KMS-11 (cell line): ENCODE measurements around the gene ATF1.

ENCODE experiments used
- H2AFZ ChIP-seq: fragments of 200-600 bp; sonication (generic); 2 replicates; pipeline ENCODE4 v1.6.1; 2016; ENCODE audit warnings: antibody characterized with exemption, mixed run types, low read depth
- H3K27ac ChIP-seq: fragments of 200-600 bp; sonication (generic); 2 replicates; pipeline ENCODE4 v1.6.1; 2016; ENCODE audit warnings: mild to moderate bottlenecking, mixed run types
- H3K27me3 ChIP-seq: fragments of 200-600 bp; sonication (generic); 2 replicates; pipeline ENCODE4 v1.6.1; 2017; ENCODE audit warnings: mild to moderate bottlenecking, low read depth, mixed run types, moderate library complexity; ENCODE audit not compliant: insufficient read depth
- H3K36me3 ChIP-seq: fragments of 200-600 bp; sonication (generic); 2 replicates; pipeline ENCODE4 v1.6.1; 2017; ENCODE audit warnings: mild to moderate bottlenecking, mixed run types; ENCODE audit not compliant: insufficient read depth
- H3K4me1 ChIP-seq: fragments of 200-600 bp; sonication (generic); 2 replicates; pipeline ENCODE4 v1.6.1; 2016; ENCODE audit warnings: mild to moderate bottlenecking, low read depth, mixed run types; ENCODE audit not compliant: poor library complexity, severe bottlenecking
- H3K4me2 ChIP-seq: fragments of 200-600 bp; sonication (generic); 2 replicates; pipeline ENCODE4 v1.7.0; 2016; ENCODE audit warnings: mild to moderate bottlenecking, mixed run types
- H3K4me3 ChIP-seq: fragments of 200-600 bp; sonication (generic); IDR thresholded peaks from 2 replicates; pipeline ENCODE4 v1.6.1; 2017; ENCODE audit warnings: low read depth, low read length, mixed read lengths; ENCODE audit not compliant: insufficient read depth
- H3K79me2 ChIP-seq: fragments of 200-600 bp; sonication (generic); 2 replicates; pipeline ENCODE4 v1.6.1; 2016; ENCODE audit warnings: low read depth, mixed run types; ENCODE audit not compliant: insufficient read depth
- H3K9ac ChIP-seq: fragments of 200-600 bp; sonication (generic); 2 replicates; pipeline ENCODE4 v1.6.1; 2016; ENCODE audit warnings: mild to moderate bottlenecking, mixed run types
- H4K20me1 ChIP-seq: fragments of 200-600 bp; sonication (generic); 2 replicates; pipeline ENCODE4 v1.6.1; 2016; ENCODE audit warnings: mild to moderate bottlenecking, mixed run types; ENCODE audit not compliant: insufficient read depth
- TF ChIP-seq, protein P1 (sequence below): fragments of 200-600 bp; sonication (generic); conservative IDR thresholded peaks from 2 replicates; pipeline ENCODE4 v1.6.1; 2017; ENCODE audit warnings: low read depth, mild to moderate bottlenecking, antibody characterized with exemption, low read length, moderate library complexity, mixed read lengths

Gene ATF1

DNA sequence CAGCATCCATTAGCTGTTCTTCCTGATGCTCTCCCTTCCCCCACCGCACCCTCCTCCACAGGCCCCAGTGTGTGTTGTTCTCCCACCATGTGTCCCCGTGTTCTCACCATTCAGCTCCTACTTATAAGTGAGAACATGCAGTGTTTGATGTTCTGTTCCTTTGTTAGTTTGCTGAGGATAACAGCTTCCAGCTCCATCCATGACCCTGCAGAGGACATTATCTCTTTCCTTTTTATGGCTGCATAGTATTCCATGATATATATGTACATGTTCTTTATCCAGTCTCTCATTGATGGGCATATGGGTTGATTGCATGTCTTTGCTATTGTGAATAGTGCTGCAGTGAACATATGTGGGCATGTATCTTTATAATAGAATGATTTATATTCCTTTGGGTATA lies 9.0 kb downstream of the ATF1 start:
- Histone ChIP-seq H2AFZ (no peak overlapping the region), H3K4me3 (no peak overlapping the region), H3K27ac (no peak overlapping the region), H3K4me1 (peaks cover 24% of the 10 kb centered on the region), H3K4me2 (no peak overlapping the region), H3K79me2 (peaks cover 67% of the 10 kb centered on the region), H3K27me3 (no peaks in the 10 kb centered on the region), H3K36me3 (no peaks in the 10 kb centered on the region), H3K9ac (no peak overlapping the region), H4K20me1 (no peaks in the 10 kb centered on the region)
- TF ChIP-seq, protein P1, sequence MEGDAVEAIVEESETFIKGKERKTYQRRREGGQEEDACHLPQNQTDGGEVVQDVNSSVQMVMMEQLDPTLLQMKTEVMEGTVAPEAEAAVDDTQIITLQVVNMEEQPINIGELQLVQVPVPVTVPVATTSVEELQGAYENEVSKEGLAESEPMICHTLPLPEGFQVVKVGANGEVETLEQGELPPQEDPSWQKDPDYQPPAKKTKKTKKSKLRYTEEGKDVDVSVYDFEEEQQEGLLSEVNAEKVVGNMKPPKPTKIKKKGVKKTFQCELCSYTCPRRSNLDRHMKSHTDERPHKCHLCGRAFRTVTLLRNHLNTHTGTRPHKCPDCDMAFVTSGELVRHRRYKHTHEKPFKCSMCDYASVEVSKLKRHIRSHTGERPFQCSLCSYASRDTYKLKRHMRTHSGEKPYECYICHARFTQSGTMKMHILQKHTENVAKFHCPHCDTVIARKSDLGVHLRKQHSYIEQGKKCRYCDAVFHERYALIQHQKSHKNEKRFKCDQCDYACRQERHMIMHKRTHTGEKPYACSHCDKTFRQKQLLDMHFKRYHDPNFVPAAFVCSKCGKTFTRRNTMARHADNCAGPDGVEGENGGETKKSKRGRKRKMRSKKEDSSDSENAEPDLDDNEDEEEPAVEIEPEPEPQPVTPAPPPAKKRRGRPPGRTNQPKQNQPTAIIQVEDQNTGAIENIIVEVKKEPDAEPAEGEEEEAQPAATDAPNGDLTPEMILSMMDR: no peak

DNA sequence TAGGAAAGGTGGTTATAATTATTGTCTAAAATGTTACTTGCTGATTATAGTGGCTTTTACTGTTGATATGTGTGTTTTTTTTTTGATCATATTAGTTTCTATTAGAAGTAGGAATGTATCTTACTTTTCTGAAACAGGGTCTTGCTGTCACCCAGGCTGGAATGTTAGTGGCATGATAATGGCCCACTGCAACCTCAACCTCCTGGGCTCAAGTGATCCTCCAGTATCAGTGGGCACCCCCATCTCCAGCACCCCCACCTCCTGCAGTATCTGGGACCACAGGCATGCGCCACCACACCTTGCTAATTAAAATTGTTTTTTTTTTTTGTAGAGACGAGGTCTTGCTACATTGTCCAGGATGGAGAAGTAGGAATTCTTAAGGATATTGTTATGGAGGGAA lies 11.3 kb downstream of the ATF1 start:
- H3K27ac ChIP-seq: no peak overlapping the region
- H3K4me3 ChIP-seq: no peak overlapping the region
- no peaks in the 10 kb centered on the region for H3K27me3 ChIP-seq
- H3K4me2 ChIP-seq: no peak overlapping the region
- TF ChIP-seq, protein P1: no peak
- no peak overlapping the region for H2AFZ ChIP-seq
- H3K9ac ChIP-seq: no peak overlapping the region
- H4K20me1 ChIP-seq: no peaks in the 10 kb centered on the region
- H3K79me2 ChIP-seq: peaks cover 58% of the 10 kb centered on the region; the same call in 1 of the 2 replicates
- no peaks in the 10 kb centered on the region for H3K36me3 ChIP-seq
- H3K4me1 ChIP-seq: peaks cover 5% of the 10 kb centered on the region

DNA sequence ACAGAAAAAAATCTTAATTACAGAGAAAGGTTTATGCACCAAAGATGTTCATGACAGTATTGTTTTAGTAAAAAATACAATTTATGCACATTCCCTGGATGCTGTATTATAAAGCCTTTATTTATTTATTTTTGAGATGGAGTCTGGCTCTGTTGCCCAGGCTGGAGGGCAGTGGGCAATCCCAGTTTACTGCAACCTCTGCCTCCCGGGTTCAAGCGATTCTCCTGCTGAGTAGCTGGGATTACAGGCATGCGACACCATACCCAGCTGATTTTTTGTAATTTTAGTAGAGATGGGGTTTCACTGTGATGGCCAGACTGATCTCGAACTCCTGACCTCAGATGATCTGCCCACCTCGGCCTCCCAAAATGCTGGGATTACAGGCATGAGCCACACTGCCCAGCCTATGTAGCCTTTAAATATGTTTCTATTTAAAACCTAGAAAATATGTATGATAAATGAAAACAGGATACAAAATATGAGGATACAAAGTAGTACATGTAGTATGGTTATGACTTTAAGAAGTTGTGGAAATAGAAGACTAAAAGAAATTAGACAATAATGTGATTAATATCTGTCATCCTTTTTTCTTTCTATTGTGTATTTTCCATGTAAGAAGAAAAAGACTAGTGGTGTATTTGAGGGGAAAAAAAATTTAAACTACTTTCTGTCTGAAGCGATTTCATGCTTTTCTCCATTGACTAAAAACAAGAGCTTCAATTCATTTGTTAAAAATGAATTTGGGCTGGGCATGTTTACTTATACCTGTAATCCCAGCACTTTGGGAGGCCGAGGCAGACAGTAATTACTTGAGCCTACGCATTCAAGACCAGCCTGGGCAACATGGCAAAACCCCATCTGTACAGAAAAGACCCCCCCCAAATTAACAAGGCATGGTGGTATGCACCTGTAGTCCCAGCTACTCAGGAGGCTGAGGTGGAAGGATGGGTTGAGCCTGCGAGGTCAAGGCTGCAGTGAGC lies 13.1 kb downstream of the ATF1 start:
- Histone ChIP-seq H3K4me2 (no peak overlapping the region), H3K9ac (no peak overlapping the region), H4K20me1 (no peaks in the 10 kb centered on the region), H3K4me1 (peaks cover 5% of the 10 kb centered on the region), H3K27me3 (no peaks in the 10 kb centered on the region), H3K4me3 (no peak overlapping the region), H3K36me3 (no peaks in the 10 kb centered on the region), H2AFZ (no peak overlapping the region), H3K79me2 (peaks cover 43% of the 10 kb centered on the region; the same call in 1 of the 2 replicates), H3K27ac (no peak overlapping the region)
- TF ChIP-seq, protein P1: no peak

DNA sequence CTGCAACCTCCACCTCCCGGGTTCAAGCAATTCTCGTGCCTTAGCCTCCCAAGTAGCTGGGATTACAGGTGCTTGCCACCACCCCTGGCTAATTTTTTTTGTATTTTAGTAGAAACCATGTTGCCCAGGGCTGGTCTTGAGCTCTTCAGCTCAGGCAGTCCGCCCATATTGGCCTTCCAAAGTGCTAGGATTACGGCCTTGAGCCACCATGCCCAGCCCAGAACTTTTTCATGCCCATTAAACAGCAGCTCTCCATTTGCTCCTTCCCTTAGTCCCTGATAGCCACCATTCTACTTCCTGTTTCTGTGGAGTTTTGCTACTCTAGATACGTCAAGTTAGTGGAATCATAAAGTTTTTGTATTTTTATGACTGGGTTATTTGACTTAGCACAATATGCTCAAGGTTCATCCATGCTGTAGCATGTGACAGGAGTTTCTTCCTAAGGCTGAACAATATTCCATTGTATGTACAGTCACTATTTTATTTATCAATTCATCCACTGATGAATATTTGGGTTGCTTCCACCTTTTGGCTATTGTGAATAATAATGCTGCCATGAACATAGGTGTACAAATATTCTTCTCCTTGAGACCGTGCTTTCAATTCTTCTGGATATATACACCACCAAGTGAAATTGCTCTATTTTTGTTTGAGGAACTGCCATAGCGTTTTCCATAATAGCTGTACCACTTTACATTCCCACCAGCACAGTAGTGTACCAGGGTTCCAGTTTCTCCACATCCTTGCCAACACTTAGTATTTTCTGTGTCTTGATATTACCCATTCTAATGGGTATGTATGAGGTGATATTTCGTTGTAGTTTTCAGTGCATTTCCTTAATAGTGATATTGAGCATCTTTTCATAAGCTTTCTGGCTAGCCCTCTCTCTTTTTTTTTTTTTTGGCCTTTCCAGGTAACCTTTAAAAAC lies 15.0 kb downstream of the ATF1 start:
- no peaks in the 10 kb centered on the region for H3K27me3 ChIP-seq
- no peak overlapping the region for H3K27ac ChIP-seq
- H3K9ac ChIP-seq: no peak overlapping the region
- no peak overlapping the region for H2AFZ ChIP-seq
- no peaks in the 10 kb centered on the region for H4K20me1 ChIP-seq
- TF ChIP-seq, protein P1: no peak
- peaks cover 5% of the 10 kb centered on the region for H3K4me1 ChIP-seq
- H3K4me3 ChIP-seq: no peak overlapping the region
- H3K79me2 ChIP-seq: peaks cover 35% of the 10 kb centered on the region; the same call in 1 of the 2 replicates
- H3K36me3 ChIP-seq: no peaks in the 10 kb centered on the region
- H3K4me2 ChIP-seq: no peak overlapping the region
